GM23248 (cell line): Measurements from ENCODE around the gene PLAU.

Experiments
- EZH2 ChIP-seq: fragments of 200-600 bp; sonication (generic); IDR thresholded peaks from 2 replicates; pipeline ENCODE4 v1.6.1; 2018; ENCODE audit warnings: antibody characterized with exemption, mild to moderate bottlenecking; ENCODE audit not compliant: insufficient read depth, poor library complexity, severe bottlenecking
- EZH2phosphoT487 ChIP-seq: fragments of 200-600 bp; sonication (generic); IDR thresholded peaks from 2 replicates; pipeline ENCODE4 v1.6.1; 2018; ENCODE audit warnings: antibody characterized with exemption, moderate library complexity, mild to moderate bottlenecking, low read depth; ENCODE audit not compliant: insufficient read depth

DNA sequence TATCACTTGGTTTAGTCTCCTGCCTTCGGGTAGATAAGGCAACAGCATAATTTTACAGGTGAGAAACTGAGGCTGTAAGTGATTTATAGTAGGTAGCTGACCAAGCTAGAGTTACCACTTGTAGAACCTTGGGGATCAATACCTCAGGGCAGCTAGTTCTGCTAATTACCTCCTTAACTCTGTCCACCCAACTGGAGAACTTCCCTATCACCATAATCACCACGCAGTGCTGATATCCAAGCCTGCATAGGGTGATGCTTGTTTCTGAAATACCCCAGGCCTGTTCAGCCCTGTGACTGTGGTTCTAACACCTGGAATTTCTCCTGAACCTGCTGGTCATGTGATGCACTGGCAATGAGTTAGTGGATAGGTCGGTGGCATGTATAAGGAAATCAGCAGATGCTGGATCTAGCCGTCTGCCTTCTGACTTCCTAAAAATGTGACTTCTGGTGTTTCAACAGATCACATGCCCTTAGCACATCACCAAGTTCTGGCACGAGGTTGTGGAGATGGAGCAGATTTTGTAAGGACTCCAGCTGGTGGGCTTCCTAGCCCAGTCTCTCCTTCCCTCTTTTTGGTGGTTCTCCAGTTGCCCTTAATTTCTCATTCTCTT is 15.3 kb downstream of the PLAU start:
- no peak for TF ChIP-seq EZH2phosphoT487
- no peak for TF ChIP-seq EZH2
